ENCODE results near the gene PKMYT1.
"Not testable (repeated sequence)": the region's sequence is repeated elsewhere in the genome, so short reads cannot be mapped to it uniquely, and the experiment has no call there.

Gene PKMYT1

GRCh38 chr16:2933136-2933535, 47.1 kb downstream of the PKMYT1 start:
- Histone ChIP-seq H3K4me1 (ENCODE audit: low read length) (no peaks in the 10 kb centered on the region), H2AFZ (ENCODE audit: low read depth, low read length) (no peak overlapping the region), H3K9me3 (ENCODE audit: insufficient read depth, low read length) (no peaks in the 10 kb centered on the region), H3K27me3 (ENCODE audit: low read depth, low read length) (no peaks in the 10 kb centered on the region), H3K79me2 (ENCODE audit: low read length) (no peaks in the 10 kb centered on the region), H3K27ac (ENCODE audit: low read length) (no peak overlapping the region), H4K20me1 (ENCODE audit: insufficient read depth, low read length) (no peaks in the 10 kb centered on the region), H3K4me3 (ENCODE audit: low read length) (no peak overlapping the region), H3K36me3 (replicated peaks; ENCODE audit: low read depth, low read length) (no peaks in the 10 kb centered on the region), H3K4me2 (ENCODE audit: low read length) (no peak overlapping the region), H3K9ac (ENCODE audit: low read length) (no peak overlapping the region)
- TF ChIP-seq CTCF (IDR thresholded peaks at IDR 0.05; ENCODE audit: low read depth, low read length) (no peak), EZH2phosphoT487 (IDR thresholded peaks at IDR 0.05; ENCODE audit: low read depth) (no peak)

GRCh38 chr16:2931231-2931914, 48.9 kb downstream of the PKMYT1 start:
- H2AFZ ChIP-seq (ENCODE audit: low read depth, low read length); H3K27ac ChIP-seq (ENCODE audit: low read length); H3K79me2 ChIP-seq (ENCODE audit: low read length); H4K20me1 ChIP-seq (ENCODE audit: insufficient read depth, low read length); H3K4me3 ChIP-seq (ENCODE audit: low read length); H3K4me1 ChIP-seq (ENCODE audit: low read length); H3K9ac ChIP-seq (ENCODE audit: low read length); H3K9me3 ChIP-seq (ENCODE audit: insufficient read depth, low read length); H3K27me3 ChIP-seq (ENCODE audit: low read depth, low read length); H3K4me2 ChIP-seq (ENCODE audit: low read length); H3K36me3 ChIP-seq (replicated peaks; ENCODE audit: low read depth, low read length): not testable (repeated sequence)

- H4K20me1 ChIP-seq (ENCODE audit: insufficient read depth, low read length) = no peaks in the 10 kb centered on the region
- H3K9me3 ChIP-seq (ENCODE audit: insufficient read depth, low read length) = no peaks in the 10 kb centered on the region
- H3K36me3 ChIP-seq (replicated peaks; ENCODE audit: low read depth, low read length) = no peaks in the 10 kb centered on the region
- no peak overlapping the region for H2AFZ ChIP-seq (ENCODE audit: low read depth, low read length)
- H3K27me3 ChIP-seq (ENCODE audit: low read depth, low read length) = no peaks in the 10 kb centered on the region
- TF ChIP-seq EZH2phosphoT487 (IDR thresholded peaks at IDR 0.05; ENCODE audit: low read depth) (no peak), CTCF (IDR thresholded peaks at IDR 0.05; ENCODE audit: low read depth, low read length) (no peak)
- no peak overlapping the region for H3K4me3 ChIP-seq (ENCODE audit: low read length)
- no peak overlapping the region for H3K9ac ChIP-seq (ENCODE audit: low read length)
- no peak overlapping the region for H3K4me2 ChIP-seq (ENCODE audit: low read length)
- no peaks in the 10 kb centered on the region for H3K79me2 ChIP-seq (ENCODE audit: low read length)
- H3K4me1 ChIP-seq (ENCODE audit: low read length) = peaks cover 10% of the 10 kb centered on the region
- no peak overlapping the region for H3K27ac ChIP-seq (ENCODE audit: low read length)
Measured at GRCh38 chr16:2930236-2930635, 50.0 kb downstream of the PKMYT1 start.

GRCh38 chr16:2929693-2930092, 50.6 kb downstream of the PKMYT1 start:
- Histone ChIP-seq H3K4me2 (ENCODE audit: low read length) (no peak overlapping the region), H4K20me1 (ENCODE audit: insufficient read depth, low read length) (no peaks in the 10 kb centered on the region), H3K36me3 (replicated peaks; ENCODE audit: low read depth, low read length) (no peaks in the 10 kb centered on the region), H3K27me3 (ENCODE audit: low read depth, low read length) (no peaks in the 10 kb centered on the region), H3K79me2 (ENCODE audit: low read length) (no peaks in the 10 kb centered on the region), H3K9ac (ENCODE audit: low read length) (no peak overlapping the region), H2AFZ (ENCODE audit: low read depth, low read length) (no peak overlapping the region), H3K9me3 (ENCODE audit: insufficient read depth, low read length) (no peaks in the 10 kb centered on the region), H3K4me3 (ENCODE audit: low read length) (no peak overlapping the region), H3K27ac (ENCODE audit: low read length) (no peak overlapping the region), H3K4me1 (ENCODE audit: low read length) (peaks cover 10% of the 10 kb centered on the region)
- TF ChIP-seq CTCF (IDR thresholded peaks at IDR 0.05; ENCODE audit: low read depth, low read length) (no peak), EZH2phosphoT487 (IDR thresholded peaks at IDR 0.05; ENCODE audit: low read depth) (no peak)
